Islet precursor cell (in vitro differentiated cells): ENCODE results near the gene FGF22.
"Not testable (repeated sequence)": the region's sequence is repeated elsewhere in the genome, so short reads cannot be mapped to it uniquely, and the experiment has no call there.

Experiments
- DNase-seq: peaks from one replicate; pipeline ENCODE4 v3.0.0-alpha.2; 2018

FGF22 gene

GRCh38 chr19:622666-623065 lies 17.0 kb upstream of the FGF22 start:
- DNase-seq, result peak; percentile 46

- no peak for DNase-seq
Measured at GRCh38 chr19:623175-623916, 16.3 kb upstream of the FGF22 start.

GRCh38 chr19:623974-624373 lies 15.7 kb upstream of the FGF22 start:
- DNase-seq, result peak; percentile 56

- no peak for DNase-seq
Measured at GRCh38 chr19:624433-625109, 15.1 kb upstream of the FGF22 start.

GRCh38 chr19:625257-625656 lies 14.4 kb upstream of the FGF22 start:
- no peak for DNase-seq

- DNase-seq, result not testable (repeated sequence)
Measured at GRCh38 chr19:626566-626965, 13.1 kb upstream of the FGF22 start.

GRCh38 chr19:628168-628567 lies 11.5 kb upstream of the FGF22 start:
- DNase-seq, result no peak

GRCh38 chr19:629515-629914 lies 10.2 kb upstream of the FGF22 start:
- not testable (repeated sequence) for DNase-seq

GRCh38 chr19:629961-630714 lies 9.5 kb upstream of the FGF22 start:
- DNase-seq, result no peak

- DNase-seq, result peak; percentile 86
Measured at GRCh38 chr19:632579-633067, 7.1 kb upstream of the FGF22 start.

- peak; percentile 99 for DNase-seq
Measured at GRCh38 chr19:633068-633785, 6.5 kb upstream of the FGF22 start, which contains the start of gene POLRMT. Gene POLRMT, minus strand, starts transcription at chr19:633537. Its CDS starts 25 bp downstream, at chr19:633512.

GRCh38 chr19:633786-634639 lies 5.7 kb upstream of the FGF22 start:
- peak; percentile 63 for DNase-seq

GRCh38 chr19:634975-635652 lies 4.6 kb upstream of the FGF22 start:
- DNase-seq, result peak; percentile 76

GRCh38 chr19:638906-639252 lies 800 bp upstream of the FGF22 start:
- no peak for DNase-seq

- DNase-seq, result no peak
Measured at GRCh38 chr19:640161-640558, 481 bp downstream of the FGF22 start.

- no peak for DNase-seq
Measured at GRCh38 chr19:640606-641189, 1.0 kb downstream of the FGF22 start.

GRCh38 chr19:641702-642101 lies 2.0 kb downstream of the FGF22 start:
- DNase-seq, result no peak

GRCh38 chr19:642767-643727 lies 3.4 kb downstream of the FGF22 start:
- no peak for DNase-seq

- DNase-seq, result no peak
Measured at GRCh38 chr19:643736-644135, 4.1 kb downstream of the FGF22 start.

- DNase-seq, result no peak
Measured at GRCh38 chr19:644363-644762, 4.7 kb downstream of the FGF22 start.
